Fibroblast of skin of abdomen (primary cell): ENCODE results near the gene VSTM2B.
"Not testable (repeated sequence)": the region's sequence is repeated elsewhere in the genome, so short reads cannot be mapped to it uniquely, and the experiment has no call there.

ENCODE experiments used
- DNase-seq: peaks from one replicate; pipeline ENCODE4 v3.0.0-alpha.2; 2013

VSTM2B gene

DNA sequence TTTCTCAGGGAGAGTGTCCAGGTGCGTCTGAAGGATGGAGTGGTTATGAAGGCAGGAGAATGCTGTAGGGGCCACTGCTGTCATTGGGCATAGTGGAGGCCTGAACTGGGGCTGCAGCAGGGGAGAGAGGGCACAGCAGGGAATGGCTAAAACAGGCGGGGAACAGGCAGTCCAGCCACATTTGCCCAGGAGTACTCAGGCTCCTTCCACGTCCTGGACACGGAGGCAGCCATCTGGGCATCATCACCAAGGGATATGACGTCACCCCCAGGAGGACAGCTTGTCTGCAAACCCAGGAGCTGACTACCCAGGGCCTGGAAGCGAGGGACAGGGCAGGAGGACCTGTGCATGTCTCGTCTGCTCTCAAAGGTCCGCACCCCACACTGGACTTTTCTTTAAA, 22.2 kb downstream of the VSTM2B start:
- no peak for DNase-seq

- DNase-seq, result no peak
These were observed 22.8 kb downstream of the VSTM2B start for GRCh38 chr19:29548483-29549085.

DNA sequence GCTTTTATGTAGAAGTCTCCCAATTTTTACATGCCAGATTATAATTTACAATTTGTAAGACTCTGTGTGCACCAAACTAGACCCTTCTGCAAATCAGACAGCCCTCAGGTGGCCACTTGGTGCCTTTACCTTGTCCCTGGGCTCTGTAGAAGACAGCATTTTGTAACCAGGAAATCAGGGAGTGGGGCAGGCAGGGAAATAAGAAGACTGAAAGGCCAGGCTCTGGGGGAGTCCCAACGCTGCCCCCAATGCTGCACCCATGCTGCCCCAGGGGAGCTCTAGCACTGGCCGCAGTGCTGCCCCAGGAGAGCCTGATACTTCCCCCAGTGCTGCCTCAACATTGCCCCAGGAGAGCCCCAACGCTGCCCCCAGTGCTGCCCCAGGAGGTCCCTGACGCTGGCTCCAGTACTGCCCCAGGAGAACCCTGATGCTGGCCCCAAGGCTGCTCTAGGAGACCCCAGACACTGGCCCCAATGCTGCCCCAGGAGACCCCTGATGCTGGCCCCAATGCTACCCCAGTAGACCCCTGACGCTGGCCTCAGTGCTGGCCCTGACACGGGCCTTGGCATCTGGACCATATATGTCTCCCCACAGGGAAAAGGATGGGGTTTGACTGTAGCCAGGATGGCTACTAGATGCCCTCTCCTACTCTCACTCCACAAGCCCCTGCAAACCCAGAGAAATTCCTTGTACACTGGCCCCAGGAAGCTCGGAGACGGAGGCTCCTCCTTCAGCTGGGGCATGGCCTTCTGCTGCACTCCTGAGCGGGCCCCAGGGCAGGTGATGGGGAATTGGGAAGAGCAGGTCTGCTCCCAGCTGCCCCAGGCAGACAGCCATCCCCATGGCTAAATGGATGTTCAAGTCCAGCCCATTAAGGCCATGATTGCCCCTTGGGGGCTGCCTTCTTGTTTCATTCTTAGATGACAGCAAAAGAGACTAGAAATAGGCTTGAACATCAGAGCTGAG, 23.6 kb downstream of the VSTM2B start:
- DNase-seq, result no peak

- no peak for DNase-seq
These were observed 25.1 kb downstream of the VSTM2B start for GRCh38 chr19:29550896-29551295.

DNA sequence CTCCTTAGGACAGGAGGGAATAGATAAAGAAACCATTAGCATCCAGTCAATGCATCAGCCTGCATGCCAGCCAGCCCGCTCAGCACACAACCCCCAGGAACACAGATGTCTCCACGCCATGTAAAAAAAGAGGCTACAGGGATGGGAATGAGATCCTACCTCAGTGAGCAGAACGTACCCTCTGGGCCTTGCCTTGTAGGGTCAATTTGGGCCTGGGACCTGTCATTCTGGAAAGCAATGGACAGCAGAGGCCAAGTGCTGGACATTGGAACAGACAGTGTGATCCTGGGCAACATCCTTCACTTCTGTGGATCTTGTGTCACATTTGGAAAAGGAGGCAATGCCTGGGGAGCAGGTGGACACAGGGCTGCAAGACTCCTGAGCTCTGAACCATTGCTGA, 26.0 kb downstream of the VSTM2B start:
- no peak for DNase-seq

DNA sequence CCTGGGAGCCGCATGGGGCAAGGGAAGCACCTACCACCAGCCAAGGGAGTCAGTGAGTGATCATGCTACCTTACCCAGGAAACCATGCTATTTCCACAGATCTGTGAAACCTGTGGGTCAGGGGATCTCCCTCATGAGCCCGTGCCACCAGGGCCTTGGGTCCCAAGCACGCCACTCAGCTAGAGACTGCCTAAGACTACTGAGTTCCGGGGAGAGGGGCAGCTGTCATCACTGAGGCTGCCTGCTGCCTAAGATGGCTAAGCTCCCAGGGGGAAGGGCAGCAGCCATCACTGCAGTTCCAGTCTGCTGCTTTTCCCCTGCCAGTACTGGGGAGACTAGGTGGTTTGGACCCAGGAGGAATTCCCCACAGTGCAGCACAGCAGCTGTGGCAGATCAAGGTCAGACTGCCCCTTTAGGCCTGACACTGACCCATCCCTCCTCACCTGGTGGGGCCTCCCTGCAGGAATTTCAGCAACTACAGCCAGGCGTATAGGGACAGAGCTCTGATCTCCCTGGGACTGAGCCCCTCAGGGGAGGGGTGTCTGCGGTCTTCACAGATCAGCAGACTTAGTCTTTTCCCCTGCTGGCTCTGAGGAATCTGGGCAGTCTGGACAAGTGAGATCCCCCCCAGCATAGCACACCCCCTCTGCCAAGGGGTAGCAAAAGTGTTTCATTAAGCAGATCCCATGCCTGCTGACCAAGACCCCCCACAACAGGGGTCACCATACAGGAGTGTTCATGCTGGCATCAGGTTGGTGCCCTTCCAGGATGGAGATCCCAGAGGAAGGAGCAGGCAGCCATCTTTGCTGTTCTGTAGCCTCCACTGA, 26.9 kb downstream of the VSTM2B start:
- no peak for DNase-seq

DNA sequence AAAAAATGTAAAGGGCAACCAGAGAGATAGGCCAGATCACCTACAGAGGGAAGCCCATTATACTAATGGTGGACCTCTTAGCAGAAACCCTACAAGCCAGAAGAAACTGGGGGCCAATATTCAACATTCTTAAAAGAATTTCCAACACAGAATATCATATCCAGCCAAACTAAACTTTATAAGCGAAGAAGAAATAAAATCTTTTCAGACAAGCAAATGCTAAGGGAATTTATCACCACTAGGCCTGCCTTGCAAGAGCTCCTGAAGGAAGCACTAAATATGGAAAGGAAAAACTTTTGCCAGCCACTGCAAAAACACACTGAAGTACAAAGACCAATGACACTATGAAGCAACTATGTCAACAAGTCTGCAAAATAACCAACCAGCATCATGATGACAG, 28.4 kb downstream of the VSTM2B start:
- DNase-seq, result no peak

- DNase-seq, result not testable (repeated sequence)
These were observed 33.3 kb downstream of the VSTM2B start for GRCh38 chr19:29559110-29559509.

- no peak for DNase-seq
These were observed 33.9 kb downstream of the VSTM2B start for GRCh38 chr19:29559743-29560142.

DNA sequence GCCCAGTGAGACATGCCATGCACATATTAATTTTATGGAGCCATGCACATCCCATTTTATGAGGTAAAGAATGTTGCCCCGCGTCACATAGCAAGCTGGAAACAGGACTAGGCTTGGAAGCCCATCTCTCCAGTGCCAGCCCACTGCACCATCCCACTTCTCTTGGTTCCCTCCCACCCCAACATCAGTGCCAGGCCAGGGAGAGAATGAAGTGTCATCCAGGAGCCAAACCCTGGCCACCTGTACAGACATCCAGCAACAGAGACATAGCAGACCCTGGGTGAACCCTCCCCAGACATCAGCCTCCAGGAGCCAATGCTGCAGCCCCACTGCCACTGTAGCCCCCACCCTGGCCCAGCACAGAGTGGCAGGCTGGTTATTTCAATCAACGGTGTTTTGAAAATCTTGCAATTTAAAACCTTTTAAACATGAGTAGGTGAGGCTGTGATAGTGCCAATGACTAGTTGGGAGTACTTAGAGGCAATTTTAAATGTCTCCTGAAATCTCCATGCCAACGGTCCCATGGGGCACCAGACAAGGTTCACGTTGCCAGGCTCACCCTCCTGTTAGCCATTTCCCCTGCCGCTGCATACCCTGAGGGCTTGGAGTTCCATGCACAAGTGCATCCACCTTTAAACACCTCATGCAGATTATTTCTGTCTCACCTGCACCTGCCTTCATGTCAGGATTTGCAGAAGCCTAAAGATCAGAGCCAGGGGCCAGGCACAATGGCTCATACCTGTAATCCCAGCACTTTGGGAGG, 34.7 kb downstream of the VSTM2B start:
- no peak for DNase-seq

DNA sequence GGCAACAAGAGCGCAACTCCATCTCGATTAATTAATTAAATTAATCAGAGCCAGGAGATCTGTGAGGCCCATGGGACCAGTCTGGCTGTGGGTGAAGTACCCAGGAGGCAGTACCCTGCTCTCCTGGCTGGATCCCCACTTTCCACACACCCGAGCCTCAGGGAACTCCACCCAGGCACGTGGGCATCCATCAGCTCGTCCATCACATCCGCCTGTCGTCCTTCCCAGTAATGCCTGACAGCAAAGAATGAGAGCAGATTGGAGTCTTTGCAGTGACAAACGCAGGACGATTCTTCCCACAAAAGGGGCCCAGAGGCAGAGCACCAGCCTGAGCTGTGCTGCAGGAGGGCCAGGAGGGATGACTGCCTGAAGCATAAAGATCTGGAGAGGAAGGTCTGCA, 35.8 kb downstream of the VSTM2B start:
- no peak for DNase-seq

GRCh38 chr19:29562299-29563297, 36.8 kb downstream of the VSTM2B start:
- DNase-seq, result no peak

DNA sequence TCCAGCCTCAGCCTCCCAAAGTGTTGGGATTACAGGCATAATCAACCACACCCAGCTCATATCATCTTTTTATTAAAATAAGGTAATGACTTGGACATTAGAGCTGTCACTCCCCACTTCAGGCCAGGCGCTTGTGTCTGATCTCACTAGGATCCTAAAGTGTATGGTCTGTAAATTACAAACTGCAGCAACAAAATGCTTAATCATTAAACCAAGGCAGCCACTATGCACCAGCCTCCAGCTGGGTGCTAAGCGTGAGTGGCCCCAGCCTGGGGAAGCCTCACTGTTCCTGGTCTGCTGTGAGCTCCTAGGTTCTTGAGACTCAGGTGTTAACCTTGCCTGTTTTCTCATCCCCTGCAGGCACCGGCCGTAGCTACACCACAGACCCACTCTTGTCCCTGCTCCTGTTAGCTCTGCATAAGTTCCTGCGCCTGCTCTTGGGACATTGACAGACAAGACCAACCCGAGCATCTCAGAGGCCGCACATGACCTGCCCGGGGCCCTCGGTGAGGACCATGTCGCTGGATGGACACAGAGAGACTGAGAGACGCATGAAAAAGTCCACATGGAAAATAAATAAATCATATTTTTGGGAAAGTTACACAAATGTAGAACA, 37.8 kb downstream of the VSTM2B start:
- no peak for DNase-seq

GRCh38 chr19:29564574-29565005, 38.8 kb downstream of the VSTM2B start:
- no peak for DNase-seq

GRCh38 chr19:29565171-29565570, 39.4 kb downstream of the VSTM2B start:
- no peak for DNase-seq

- no peak for DNase-seq
These were observed 40.8 kb downstream of the VSTM2B start for GRCh38 chr19:29566496-29567054.

DNA sequence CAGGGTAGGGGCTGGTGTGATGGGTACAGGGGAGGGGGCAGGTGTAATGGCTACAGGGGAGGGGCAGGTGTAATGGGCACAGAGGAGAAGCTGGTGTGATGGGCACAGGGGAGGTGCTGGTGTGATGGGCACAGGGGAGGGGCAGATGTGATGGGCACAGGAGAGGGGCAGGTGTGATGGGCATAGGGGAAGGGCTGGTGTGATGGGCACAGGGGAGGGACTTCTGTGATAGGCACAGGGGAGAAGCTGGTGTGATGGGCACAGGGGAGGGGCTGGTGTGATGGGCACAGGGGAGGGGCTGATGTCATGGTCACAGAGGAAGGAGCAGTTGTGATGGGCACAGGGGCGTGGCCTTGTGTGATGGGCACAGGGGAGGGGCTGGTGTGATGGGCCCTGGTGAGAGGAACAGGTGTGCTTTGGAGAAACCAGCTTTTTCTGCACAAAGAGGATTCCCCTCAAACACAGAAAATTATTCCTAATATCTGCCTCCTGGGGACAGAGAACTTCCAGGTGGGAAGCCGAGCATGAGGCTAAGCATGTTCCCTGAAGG, 41.6 kb downstream of the VSTM2B start:
- no peak for DNase-seq

DNA sequence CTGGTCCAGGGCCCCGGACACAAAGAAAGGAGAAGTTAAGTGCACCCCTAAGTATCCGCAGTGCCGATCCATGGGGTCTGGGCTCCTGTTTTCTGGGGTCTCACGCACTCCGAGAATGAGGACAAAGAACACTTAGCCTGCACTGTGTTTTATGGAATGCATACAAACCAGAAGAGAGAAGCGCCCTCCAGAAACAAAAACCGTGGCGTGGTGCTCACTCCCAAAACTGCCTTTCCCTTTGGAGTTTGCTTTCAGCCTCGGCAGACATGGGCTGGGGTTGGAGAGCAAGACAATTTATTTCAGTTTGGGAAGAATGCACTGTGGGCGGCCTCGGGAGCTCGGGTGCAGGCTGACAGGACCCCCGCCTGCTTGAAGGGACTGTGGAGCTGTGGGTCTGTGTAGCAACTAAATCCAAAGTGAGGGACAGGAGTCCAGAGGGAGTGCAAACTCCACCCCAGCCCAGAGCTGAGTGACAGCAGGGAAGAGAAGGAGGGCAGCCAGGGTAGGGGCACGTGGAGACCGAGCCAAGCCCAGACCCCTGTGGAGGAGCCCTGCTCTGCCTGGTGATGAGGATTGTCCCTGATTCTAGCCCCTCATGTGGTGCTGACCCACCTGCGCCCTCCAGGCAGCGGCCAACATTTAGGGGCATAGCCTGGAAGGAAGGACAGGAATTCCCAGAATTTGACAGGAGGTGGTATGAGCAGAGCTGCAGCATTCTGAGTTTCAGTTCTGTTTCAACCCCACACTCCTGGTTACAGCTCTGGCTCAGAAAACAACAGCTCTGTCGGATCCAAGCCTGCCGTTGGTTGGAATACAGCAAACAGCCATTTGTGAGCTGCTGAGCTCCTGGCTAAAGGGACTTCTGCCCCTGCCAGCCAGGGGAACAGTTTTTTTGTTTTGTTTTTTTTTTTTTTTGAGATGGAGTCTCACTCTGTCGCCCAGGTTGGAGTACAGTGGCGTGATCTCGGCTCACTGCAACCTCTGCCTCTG, 42.5 kb downstream of the VSTM2B start:
- no peak for DNase-seq
